PC-9 (cell line): Measurements from ENCODE around the gene AMOTL2. TPM values are rescaled to one million over a fixed set of nuclear protein-coding genes. Genes with fewer than 3 reads are reported as not detected.

Experiments
- BruUV-seq: library from RNA; stranded (reverse); fragments of 400-500 nt; replicated peaks from 2 replicates; lab custom pipeline; 2021; lab: Mats Ljungman, UMichigan
- CTCF ChIA-PET: fragments of 300-600 bp; sonication (Branson Sonifier 250); formaldehyde crosslinking; loops from one replicate; lab custom pipeline; 2022; ENCODE audit warnings: antibody characterized with exemption; lab: Charles Lee
- POLR2A ChIA-PET: fragments of 300-600 bp; sonication (Branson Sonifier 250); formaldehyde crosslinking; loops from one replicate; lab custom pipeline; 2022; ENCODE audit warnings: antibody characterized with exemption; ENCODE audit not compliant: unreplicated experiment; lab: Charles Lee
- DNase-seq, 2 experiments: peaks; one replicate each; pipeline versions ENCODE4 v3.0.0 to v3.0.0-alpha.2; 2015 to 2022; ENCODE audit warnings: mixed read lengths in 1 of 2
- H2AFZ ChIP-seq: fragments of 200-600 bp; sonication (generic); 2 replicates; pipeline ENCODE4 v1.8.1; 2017; ENCODE audit warnings: antibody characterized with exemption
- H3F3A ChIP-seq: fragments of 200-600 bp; sonication (generic); 2 replicates; pipeline ENCODE4 v1.8.1; 2017; ENCODE audit warnings: antibody characterized with exemption, mild to moderate bottlenecking, low read depth; ENCODE audit not compliant: insufficient read depth
- H3K27ac ChIP-seq: fragments of 200-600 bp; sonication (generic); 2 replicates; pipeline ENCODE4 v1.6.1; 2016; ENCODE audit warnings: mixed run types
- H3K27me3 ChIP-seq: fragments of 200-600 bp; sonication (generic); 2 replicates; pipeline ENCODE4 v1.6.1; 2016; ENCODE audit warnings: low read depth, mixed run types; ENCODE audit not compliant: insufficient read depth
- H3K36me3 ChIP-seq: fragments of 200-600 bp; sonication (generic); 2 replicates; pipeline ENCODE4 v1.6.1; 2016; ENCODE audit warnings: low read depth, mixed run types
- H3K4me1 ChIP-seq: fragments of 200-600 bp; sonication (generic); replicated peaks from 2 replicates; pipeline ENCODE4 v1.6.1; 2016; ENCODE audit warnings: mixed run types; ENCODE audit not compliant: insufficient read depth
- H3K4me2 ChIP-seq: fragments of 200-600 bp; sonication (generic); 2 replicates; pipeline ENCODE4 v1.6.1; 2017; ENCODE audit warnings: mixed run types
- H3K4me3 ChIP-seq: fragments of 200-600 bp; sonication (generic); 2 replicates; pipeline ENCODE4 v1.6.1; 2016; ENCODE audit warnings: mixed run types
- H3K79me2 ChIP-seq: fragments of 200-600 bp; sonication (generic); 2 replicates; pipeline ENCODE4 v1.6.1; 2017; ENCODE audit warnings: low read depth, mixed run types
- H3K9me2 ChIP-seq: fragments of 200-600 bp; sonication (generic); 2 replicates; pipeline ENCODE4 v1.8.1; 2017; ENCODE audit warnings: mild to moderate bottlenecking; ENCODE audit not compliant: insufficient read depth
- H3K9me3 ChIP-seq: fragments of 200-600 bp; sonication (generic); 2 replicates; pipeline ENCODE4 v1.8.1; 2016; ENCODE audit warnings: low read depth; ENCODE audit not compliant: insufficient read depth
- H4K20me1 ChIP-seq: fragments of 200-600 bp; sonication (generic); 2 replicates; pipeline ENCODE4 v1.8.1; 2017; ENCODE audit not compliant: insufficient read depth
- EZH2 ChIP-seq: fragments of 200-600 bp; sonication (generic); IDR thresholded peaks from 2 replicates; pipeline ENCODE4 v1.8.0; 2017; ENCODE audit warnings: antibody characterized with exemption, low read depth
- intact Hi-C: fragments of 100-400 bp; cut with micrococcal nuclease; formaldehyde crosslinking; loops from one replicate; pipeline ENCODE4 v1.10.0; 2022; ENCODE audit not compliant: unreplicated experiment
- total RNA-seq: library from RNA; stranded (reverse); gene quantifications from 2 replicates; pipeline ENCODE4 v1.2.3, GENCODE V29; 2021
- TF ChIP-seq, protein P1 (sequence below): fragments of 200-600 bp; sonication (generic); conservative IDR thresholded peaks from 2 replicates; pipeline ENCODE4 v1.6.1; 2017; ENCODE audit warnings: mixed run types, antibody characterized with exemption, mild to moderate bottlenecking, moderate library complexity

The AMOTL2 gene
- total RNA-seq, 1 experiment from 2014 or later = 147 TPM

DNA sequence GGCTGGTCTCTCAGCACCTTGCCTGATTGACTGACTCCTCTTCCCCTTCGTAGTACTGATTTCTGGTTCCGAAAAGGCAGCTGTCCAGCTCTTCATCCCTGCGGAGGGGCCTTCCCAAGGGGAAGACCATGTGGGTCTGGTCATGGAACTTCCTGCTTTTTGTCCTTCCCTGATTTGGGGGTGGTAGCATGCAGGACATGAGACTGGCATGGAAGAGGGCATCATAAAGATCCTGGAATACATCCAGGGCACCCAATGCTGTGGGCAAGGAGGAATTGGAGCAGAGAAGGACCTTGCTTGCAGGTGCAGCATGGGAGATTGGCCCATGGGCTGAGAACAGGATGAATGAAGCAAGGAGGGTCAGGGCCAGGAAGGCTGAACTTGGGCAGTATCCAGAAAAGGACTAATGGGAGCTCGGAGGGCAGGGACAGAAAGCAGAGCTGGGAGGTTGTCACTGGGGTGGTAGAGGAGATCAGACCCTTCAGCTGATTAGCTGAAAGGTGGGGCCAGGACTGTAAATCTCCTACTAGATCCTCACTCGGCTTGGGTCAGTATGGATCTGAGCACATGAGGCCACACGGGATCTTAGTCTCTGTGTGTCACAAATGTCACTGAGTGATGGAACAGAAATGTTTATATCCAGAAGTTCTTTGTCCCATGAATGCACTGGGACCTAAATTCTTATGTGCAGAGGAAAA is 59.5 kb downstream of the AMOTL2 start:
- peaks cover 30% of the 10 kb centered on the region for H3K79me2 ChIP-seq
- H3K27ac ChIP-seq = peak overlapping the region; percentile 98
- H3K4me3 ChIP-seq = peak overlapping the region; percentile 99; the same call in 1 of the 2 replicates
- POLR2A ChIA-PET = interaction anchor here (0.6 to 0.7 kb wide), 7 partner anchors 9 to 117 kb away, joined by 3 to 7 read pairs (median 5); partner anchors contain the start of gene AMOTL2
- CTCF ChIA-PET = interaction anchor here (0.6 to 1.7 kb wide), 4 partner anchors 11 to 220 kb away, joined by 3 to 7 read pairs (median 4); no protein-coding TSS in a partner anchor
- no peaks in the 10 kb centered on the region for H3K9me3 ChIP-seq
- H3K36me3 ChIP-seq = no peaks in the 10 kb centered on the region
- peaks cover 71% of the 10 kb centered on the region for H3F3A ChIP-seq
- H3K9me2 ChIP-seq = no peaks in the 10 kb centered on the region; the same call in 1 of the 2 replicates
- no peaks in the 10 kb centered on the region for H3K27me3 ChIP-seq
- H3K4me2 ChIP-seq = peak overlapping the region; percentile 96
- no peaks in the 10 kb centered on the region for H4K20me1 ChIP-seq
- H2AFZ ChIP-seq = no peak overlapping the region
- BruUV-seq = no TSS peak
- intact Hi-C loops = loop anchor here (5.0 kb wide), 1 partner anchor 742 kb away; the partner anchor contains the start of gene CDV3
- TF ChIP-seq EZH2 = no peak
- TF ChIP-seq, protein P1, sequence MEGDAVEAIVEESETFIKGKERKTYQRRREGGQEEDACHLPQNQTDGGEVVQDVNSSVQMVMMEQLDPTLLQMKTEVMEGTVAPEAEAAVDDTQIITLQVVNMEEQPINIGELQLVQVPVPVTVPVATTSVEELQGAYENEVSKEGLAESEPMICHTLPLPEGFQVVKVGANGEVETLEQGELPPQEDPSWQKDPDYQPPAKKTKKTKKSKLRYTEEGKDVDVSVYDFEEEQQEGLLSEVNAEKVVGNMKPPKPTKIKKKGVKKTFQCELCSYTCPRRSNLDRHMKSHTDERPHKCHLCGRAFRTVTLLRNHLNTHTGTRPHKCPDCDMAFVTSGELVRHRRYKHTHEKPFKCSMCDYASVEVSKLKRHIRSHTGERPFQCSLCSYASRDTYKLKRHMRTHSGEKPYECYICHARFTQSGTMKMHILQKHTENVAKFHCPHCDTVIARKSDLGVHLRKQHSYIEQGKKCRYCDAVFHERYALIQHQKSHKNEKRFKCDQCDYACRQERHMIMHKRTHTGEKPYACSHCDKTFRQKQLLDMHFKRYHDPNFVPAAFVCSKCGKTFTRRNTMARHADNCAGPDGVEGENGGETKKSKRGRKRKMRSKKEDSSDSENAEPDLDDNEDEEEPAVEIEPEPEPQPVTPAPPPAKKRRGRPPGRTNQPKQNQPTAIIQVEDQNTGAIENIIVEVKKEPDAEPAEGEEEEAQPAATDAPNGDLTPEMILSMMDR = no peak
- peak in 1 of 2 experiments; percentile 35 for DNase-seq
- H3K4me1 ChIP-seq = peaks cover 88% of the 10 kb centered on the region

DNA sequence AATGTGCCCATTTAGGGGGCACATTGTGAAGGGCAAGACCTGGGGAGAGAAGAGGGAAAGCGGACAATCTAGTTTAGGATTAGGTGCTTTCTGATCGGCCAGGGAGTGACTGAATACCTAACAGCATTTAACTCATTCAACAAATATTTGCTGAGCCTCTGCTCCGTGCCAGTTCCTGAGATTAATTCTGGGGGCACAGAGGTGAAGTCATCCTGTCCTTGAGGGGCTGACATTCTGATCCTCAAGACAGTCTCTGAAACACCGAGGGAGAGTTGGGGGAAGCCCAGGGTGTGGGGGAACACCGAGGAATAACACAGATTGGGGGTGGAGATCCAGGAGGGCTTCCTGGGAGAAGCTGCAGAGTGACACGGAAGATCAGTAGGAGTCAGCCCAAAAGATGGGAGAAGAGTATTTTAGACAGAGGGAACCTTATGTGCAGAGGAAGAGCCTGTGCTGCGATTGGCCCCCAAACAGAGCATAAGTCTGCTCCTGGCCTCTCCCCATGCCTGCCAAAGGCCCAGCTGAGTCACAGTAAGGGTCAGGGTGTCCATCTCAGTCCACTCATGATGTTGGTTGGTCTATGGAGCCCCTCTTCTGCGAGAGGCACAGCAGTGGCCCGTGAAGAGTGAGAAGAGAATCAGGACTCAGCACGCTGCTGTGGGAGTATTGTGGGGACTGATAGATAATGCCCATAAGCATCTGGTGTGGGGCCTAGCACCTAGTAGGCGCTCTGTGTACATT is 60.2 kb downstream of the AMOTL2 start:
- H3K27ac ChIP-seq = peak overlapping the region; percentile 98
- intact Hi-C loops = loop anchor here (5.0 kb wide), 1 partner anchor 742 kb away; the partner anchor contains the start of gene CDV3
- H3K4me1 ChIP-seq = peaks cover 90% of the 10 kb centered on the region
- peak overlapping the region; percentile 99 for H3K4me3 ChIP-seq
- peaks cover 30% of the 10 kb centered on the region for H3K79me2 ChIP-seq
- H3K27me3 ChIP-seq = no peaks in the 10 kb centered on the region
- H2AFZ ChIP-seq = no peak overlapping the region
- H3K9me2 ChIP-seq = no peaks in the 10 kb centered on the region; the same call in 1 of the 2 replicates
- H3F3A ChIP-seq = peaks cover 72% of the 10 kb centered on the region
- no peak for TF ChIP-seq EZH2
- TF ChIP-seq, protein P1 = no peak
- H3K36me3 ChIP-seq = no peaks in the 10 kb centered on the region
- DNase-seq = no peak
- ChIA-PET CTCF (interaction anchor here (1.0 to 2.2 kb wide), 5 partner anchors 18 to 50 kb away, joined by 3 to 4 read pairs (median 3); no protein-coding TSS in a partner anchor), POLR2A (interaction anchor here (0.6 to 1.9 kb wide), 10 partner anchors 11 to 60 kb away, joined by 3 to 14 read pairs (median 10); partner anchors contain the start of gene AMOTL2)
- H3K4me2 ChIP-seq = peak overlapping the region; percentile 96
- no peaks in the 10 kb centered on the region for H4K20me1 ChIP-seq
- no peaks in the 10 kb centered on the region for H3K9me3 ChIP-seq
- no TSS peak for BruUV-seq
